ENCODE results near the gene EDA2R. TPM values are rescaled to one million over a fixed set of nuclear protein-coding genes. Genes with fewer than 3 reads are reported as not detected.

Gene EDA2R
- under 1 TPM in 4 of 6 experiments, not detected in 2; 0.09 to 0.55 (median 0.25) TPM for total RNA-seq
- long read RNA-seq = 0 reads

- ATAC-seq = no peak
- WGBS (ENCODE audit: insufficient coverage, low coverage, low lambda C conversion rate, missing lambda C conversion rate) = 28% methylated on average over 20 of the region's 32 CpGs
- TF ChIP-seq CTCF (IDR thresholded peaks at IDR 0.05) (no peak), POLR2A (IDR thresholded peaks at IDR 0.05) (no peak)
- intact Hi-C loops (cut with DNase I) = no loop called here
- H3K4me1 ChIP-seq = no peaks in the 10 kb centered on the region
- H3K27me3 ChIP-seq = no peaks in the 10 kb centered on the region
- no peaks in the 10 kb centered on the region for H3K36me3 ChIP-seq
- no peak within 1 kb of the TSS for H3K27ac ChIP-seq
- DNase-seq = no peak
- no peaks in the 10 kb centered on the region for H3K9me3 ChIP-seq
- no peak within 1 kb of the TSS for H3K4me3 ChIP-seq
Measured at GRCh38 chrX:66638591-66639500, at the start of gene EDA2R. Gene EDA2R, minus strand, starts transcription at chrX:66639078. Its CDS starts 23,058 bp downstream, at chrX:66616020.

- DNase-seq = no peak
- Histone ChIP-seq H3K27me3 (peaks cover 0 to 7% of the 10 kb centered on the region in 2 donors), H3K9me3 (no peaks in the 10 kb centered on the region), H3K27ac (no peak overlapping the region), H3K36me3 (no peaks in the 10 kb centered on the region), H3K4me3 (no peak overlapping the region), H3K4me1 (no peaks in the 10 kb centered on the region)
- intact Hi-C loops (cut with DNase I) = no loop called here
- ATAC-seq = no peak
- 28% methylated on average over 2 of the region's 2 CpGs for WGBS (ENCODE audit: insufficient coverage, low coverage, low lambda C conversion rate, missing lambda C conversion rate)
- TF ChIP-seq POLR2A (IDR thresholded peaks at IDR 0.05) (no peak), CTCF (IDR thresholded peaks at IDR 0.05) (no peak)
Measured at GRCh38 chrX:66684196-66684595, 45.3 kb upstream of the EDA2R start.

- ATAC-seq = no peak
Measured at GRCh38 chrX:66680451-66680850, 41.6 kb upstream of the EDA2R start.

GRCh38 chrX:66677430-66677829 lies 38.6 kb upstream of the EDA2R start:
- Histone ChIP-seq H3K4me1 (no peaks in the 10 kb centered on the region), H3K4me3 (no peak overlapping the region), H3K27me3 (no peaks in the 10 kb centered on the region), H3K36me3 (no peaks in the 10 kb centered on the region), H3K27ac (no peak overlapping the region), H3K9me3 (no peaks in the 10 kb centered on the region)
- TF ChIP-seq CTCF (IDR thresholded peaks at IDR 0.05) (no peak), POLR2A (IDR thresholded peaks at IDR 0.05) (no peak)
- intact Hi-C loops (cut with DNase I) = no loop called here
- WGBS (ENCODE audit: insufficient coverage, low coverage, low lambda C conversion rate, missing lambda C conversion rate) = 51% methylated on average over 5 of the region's 5 CpGs
- ATAC-seq (peak in 1 of 4 donors; percentile 35), DNase-seq (no peak)

More at GRCh38 chrX:66680451-66680850, 41.6 kb upstream of the EDA2R start:
- no peaks in the 10 kb centered on the region for H3K9me3 ChIP-seq
- H3K27ac ChIP-seq = no peak overlapping the region
- WGBS (ENCODE audit: insufficient coverage, low coverage, low lambda C conversion rate, missing lambda C conversion rate) = 12% methylated on average over 1 of the region's 2 CpGs
- no peak overlapping the region for H3K4me3 ChIP-seq
- intact Hi-C loops (cut with DNase I) = no loop called here
- no peak for TF ChIP-seq CTCF (IDR thresholded peaks at IDR 0.05)
- TF ChIP-seq POLR2A (IDR thresholded peaks at IDR 0.05) = no peak
- H3K36me3 ChIP-seq = no peaks in the 10 kb centered on the region
- no peak for DNase-seq
- H3K27me3 ChIP-seq = peaks cover 0 to 7% of the 10 kb centered on the region in 2 donors
- H3K4me1 ChIP-seq = no peaks in the 10 kb centered on the region
